B cell (primary cell): Measurements from ENCODE around the gene SPTBN1.

ENCODE experiments used
- EZH2 ChIP-seq: IDR thresholded peaks from 2 replicates; pipeline ENCODE4 v1.6.1; 2012; ENCODE audit warnings: borderline replicate concordance, low read depth, mild to moderate bottlenecking, moderate library complexity, low read length; ENCODE audit not compliant: insufficient read depth, poor library complexity, severe bottlenecking
- TF ChIP-seq, protein P1 (sequence below): fragments of 200-600 bp; IDR thresholded peaks from one replicate; pipeline ENCODE4 v1.8.0; 2022; ENCODE audit warnings: antibody characterized with exemption, mild to moderate bottlenecking

DNA sequence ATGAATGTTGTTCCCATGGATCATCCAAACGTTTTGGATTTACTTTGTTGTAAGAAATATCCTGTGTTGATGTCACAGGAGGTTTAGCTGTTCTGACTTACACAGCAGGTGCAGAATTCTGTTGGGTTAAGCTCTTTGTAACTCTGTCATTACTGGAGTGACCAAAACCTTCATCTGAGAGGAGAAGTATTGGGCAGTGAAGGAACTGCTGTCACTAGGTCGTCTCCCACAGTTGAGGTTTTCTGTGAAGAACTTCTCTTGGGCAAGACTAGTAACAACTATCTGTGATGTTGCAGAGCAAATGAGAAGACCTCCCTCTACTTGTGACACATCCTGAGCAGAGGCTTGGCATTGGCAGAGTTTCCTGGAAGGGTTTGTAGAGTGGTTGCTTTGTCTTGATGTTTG lies 2.9 kb downstream of the SPTBN1 start:
- TF ChIP-seq, protein P1, sequence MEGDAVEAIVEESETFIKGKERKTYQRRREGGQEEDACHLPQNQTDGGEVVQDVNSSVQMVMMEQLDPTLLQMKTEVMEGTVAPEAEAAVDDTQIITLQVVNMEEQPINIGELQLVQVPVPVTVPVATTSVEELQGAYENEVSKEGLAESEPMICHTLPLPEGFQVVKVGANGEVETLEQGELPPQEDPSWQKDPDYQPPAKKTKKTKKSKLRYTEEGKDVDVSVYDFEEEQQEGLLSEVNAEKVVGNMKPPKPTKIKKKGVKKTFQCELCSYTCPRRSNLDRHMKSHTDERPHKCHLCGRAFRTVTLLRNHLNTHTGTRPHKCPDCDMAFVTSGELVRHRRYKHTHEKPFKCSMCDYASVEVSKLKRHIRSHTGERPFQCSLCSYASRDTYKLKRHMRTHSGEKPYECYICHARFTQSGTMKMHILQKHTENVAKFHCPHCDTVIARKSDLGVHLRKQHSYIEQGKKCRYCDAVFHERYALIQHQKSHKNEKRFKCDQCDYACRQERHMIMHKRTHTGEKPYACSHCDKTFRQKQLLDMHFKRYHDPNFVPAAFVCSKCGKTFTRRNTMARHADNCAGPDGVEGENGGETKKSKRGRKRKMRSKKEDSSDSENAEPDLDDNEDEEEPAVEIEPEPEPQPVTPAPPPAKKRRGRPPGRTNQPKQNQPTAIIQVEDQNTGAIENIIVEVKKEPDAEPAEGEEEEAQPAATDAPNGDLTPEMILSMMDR = no peak
- TF ChIP-seq EZH2 = no peak
